A375 (cell line): ENCODE results near the gene ZBED4. TPM values are rescaled to one million over a fixed set of nuclear protein-coding genes. Genes with fewer than 3 reads are reported as not detected.

Experiments
- small RNA-seq: library from RNA; depleted of rRNA; stranded (forward); fragments of <200 nt; gene quantifications from one replicate; pipeline ENCODE3, GENCODE V24; 2014
- total RNA-seq: library from RNA; depleted of rRNA; stranded (reverse); fragments of >200 nt; shearing (Covaris generic); gene quantifications from 2 replicates; pipeline ENCODE4 v1.2.3, GENCODE V29; 2014; rRNA removed

ZBED4 gene, protein sequence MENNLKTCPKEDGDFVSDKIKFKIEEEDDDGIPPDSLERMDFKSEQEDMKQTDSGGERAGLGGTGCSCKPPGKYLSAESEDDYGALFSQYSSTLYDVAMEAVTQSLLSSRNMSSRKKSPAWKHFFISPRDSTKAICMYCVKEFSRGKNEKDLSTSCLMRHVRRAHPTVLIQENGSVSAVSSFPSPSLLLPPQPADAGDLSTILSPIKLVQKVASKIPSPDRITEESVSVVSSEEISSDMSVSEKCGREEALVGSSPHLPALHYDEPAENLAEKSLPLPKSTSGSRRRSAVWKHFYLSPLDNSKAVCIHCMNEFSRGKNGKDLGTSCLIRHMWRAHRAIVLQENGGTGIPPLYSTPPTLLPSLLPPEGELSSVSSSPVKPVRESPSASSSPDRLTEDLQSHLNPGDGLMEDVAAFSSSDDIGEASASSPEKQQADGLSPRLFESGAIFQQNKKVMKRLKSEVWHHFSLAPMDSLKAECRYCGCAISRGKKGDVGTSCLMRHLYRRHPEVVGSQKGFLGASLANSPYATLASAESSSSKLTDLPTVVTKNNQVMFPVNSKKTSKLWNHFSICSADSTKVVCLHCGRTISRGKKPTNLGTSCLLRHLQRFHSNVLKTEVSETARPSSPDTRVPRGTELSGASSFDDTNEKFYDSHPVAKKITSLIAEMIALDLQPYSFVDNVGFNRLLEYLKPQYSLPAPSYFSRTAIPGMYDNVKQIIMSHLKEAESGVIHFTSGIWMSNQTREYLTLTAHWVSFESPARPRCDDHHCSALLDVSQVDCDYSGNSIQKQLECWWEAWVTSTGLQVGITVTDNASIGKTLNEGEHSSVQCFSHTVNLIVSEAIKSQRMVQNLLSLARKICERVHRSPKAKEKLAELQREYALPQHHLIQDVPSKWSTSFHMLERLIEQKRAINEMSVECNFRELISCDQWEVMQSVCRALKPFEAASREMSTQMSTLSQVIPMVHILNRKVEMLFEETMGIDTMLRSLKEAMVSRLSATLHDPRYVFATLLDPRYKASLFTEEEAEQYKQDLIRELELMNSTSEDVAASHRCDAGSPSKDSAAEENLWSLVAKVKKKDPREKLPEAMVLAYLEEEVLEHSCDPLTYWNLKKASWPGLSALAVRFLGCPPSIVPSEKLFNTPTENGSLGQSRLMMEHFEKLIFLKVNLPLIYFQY
- 9.1 and 11.4 TPM in 2 replicates for total RNA-seq

DNA sequence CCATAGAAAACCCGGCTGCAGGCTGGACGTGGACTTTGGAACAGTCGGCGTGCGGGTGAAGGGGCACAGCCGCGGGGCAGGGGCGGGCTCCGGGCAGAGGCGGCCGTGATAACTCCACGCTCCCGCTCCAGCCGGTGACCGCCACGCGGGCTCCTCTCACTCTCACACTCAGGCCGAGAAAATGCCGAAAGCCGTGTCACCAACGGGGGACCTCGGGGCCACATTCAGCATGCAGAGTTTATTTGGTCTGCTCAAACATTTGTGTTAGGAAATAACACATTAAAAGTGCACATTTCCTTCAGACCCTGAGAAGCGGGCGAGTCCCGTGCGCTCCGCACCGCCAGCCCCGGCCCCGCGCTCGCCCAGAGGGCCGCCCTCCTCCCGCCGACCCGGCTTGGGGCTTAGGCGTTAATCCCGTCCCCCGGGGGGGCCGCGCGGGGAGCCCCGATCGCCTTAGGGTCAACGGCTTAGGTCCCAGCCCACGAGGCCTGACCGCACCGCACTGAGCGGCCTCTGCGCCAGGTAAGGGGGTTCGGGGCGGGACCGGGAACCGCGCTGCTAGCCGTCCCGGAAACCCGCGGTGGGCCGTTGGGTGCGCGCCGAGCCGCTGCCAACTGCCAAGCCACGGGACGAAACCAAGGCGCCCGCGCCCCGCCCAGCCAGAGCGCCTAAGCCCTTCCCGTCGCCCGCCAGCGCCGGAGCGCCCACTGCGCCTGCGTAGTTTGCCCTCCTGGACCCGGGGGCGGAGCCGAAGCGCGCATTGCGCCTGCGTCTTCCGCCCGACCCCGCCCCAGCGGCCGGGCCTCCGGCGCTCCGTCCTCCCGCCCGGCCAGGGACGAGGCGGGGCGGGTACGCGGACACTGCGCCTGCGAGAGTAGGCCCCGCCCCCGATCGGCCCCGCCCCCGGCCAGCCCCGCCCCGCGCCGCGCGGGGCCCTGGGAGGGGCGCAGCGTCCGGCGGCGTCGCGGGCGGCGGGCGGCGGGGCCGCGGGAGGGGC is at the start of gene ZBED4:
ZBED4 (plus strand) TSS at position 947 of the 997 bp plus-strand sequence. CDS start 29,819 bp downstream, outside the sequence.

DNA sequence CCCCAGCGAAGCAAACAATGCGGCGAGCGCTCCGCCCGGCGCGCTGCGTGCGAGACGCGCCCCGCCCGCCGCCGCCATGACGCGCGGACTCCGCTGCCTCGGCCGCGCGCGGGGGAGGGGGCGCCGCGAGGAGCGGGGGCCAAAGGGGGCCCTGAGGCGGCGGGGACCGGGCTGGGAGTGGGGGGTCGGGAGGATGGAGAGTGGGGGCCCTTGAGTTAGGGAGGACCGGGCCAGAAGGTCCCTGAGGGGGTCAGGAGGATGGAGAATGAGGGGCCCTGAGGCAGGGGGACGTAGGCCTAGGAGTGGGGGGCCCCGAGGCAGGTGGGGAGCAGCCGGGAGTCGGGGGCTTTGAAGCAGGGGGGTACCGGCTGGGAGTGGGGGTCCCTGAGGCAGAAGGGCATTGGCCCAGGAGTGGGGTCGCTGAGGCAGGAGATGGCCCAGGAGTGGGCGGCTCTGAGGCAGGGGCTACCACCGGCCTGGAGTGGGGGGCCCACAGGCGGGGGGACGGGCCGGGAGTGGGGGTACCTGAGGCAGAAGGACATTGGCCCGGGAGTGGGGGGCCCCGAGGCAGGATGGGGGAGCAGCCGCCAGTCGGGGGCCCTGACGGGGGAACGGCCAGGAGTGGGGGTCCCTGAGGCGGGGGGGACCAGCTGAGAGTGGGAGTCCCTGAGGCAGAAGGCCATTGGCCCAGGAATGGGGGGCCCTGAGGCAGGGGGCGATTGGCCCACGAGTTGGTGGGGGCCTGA is 25.6 kb upstream of the ZBED4 start, which contains the start of gene BRD1:
BRD1 (minus strand) TSS at position 21 of the 746 bp plus-strand sequence. CDS start 3,556 bp downstream, outside the sequence.

DNA sequence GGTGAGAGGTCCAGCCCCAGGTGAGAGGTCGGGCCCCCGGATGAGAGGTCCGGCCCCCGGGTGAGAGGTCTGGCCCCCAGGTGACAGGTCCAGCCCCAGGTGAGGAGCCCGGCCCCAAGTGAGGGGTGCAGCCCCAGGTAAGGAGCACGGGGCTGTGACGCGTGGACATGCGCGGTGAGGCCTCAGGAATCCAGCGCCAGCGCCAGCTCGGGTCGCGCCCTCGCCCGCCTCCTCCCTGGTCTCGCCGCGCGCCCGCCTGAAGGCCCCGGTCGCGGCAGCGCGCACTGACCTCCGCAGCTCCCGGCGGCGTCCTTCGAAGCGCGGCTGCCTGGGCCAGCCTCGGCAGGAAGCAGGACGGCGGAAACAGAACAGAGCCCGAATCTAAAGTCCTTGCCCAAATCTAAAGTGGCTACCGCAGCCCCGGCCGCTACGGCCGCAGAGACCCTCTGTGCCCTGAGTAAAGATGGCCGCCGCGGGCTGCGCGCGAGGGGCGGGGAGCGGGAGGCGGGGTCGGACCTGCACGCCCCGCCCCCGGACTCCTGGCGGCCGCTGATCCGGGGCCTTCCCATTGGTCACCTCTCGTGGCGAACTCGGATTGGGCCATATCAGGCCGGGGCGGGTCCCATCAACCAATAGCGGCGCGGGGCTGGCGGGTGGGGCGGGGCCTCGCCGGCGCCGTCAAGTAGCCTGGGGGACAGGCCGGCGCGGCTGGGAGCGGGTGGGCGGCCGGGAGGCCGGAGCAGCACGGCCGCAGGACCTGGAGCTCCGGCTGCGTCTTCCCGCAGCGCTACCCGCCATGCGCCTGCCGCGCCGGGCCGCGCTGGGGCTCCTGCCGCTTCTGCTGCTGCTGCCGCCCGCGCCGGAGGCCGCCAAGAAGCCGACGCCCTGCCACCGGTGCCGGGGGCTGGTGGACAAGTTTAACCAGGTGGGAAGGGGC is 64.6 kb downstream of the ZBED4 start, which contains the start of the genes ALG12 and CRELD2:
ALG12 (minus strand) TSS at position 465 of the 937 bp plus-strand sequence. CDS start 4,673 bp downstream, outside the sequence.
CRELD2 (plus strand) TSS at position 661 of the 937 bp plus-strand sequence; CDS start at position 797, 136 bp downstream.

Small RNA genes lying within 50 kb of the gene (small RNA-seq; reads per million reads assigned to genes)
- not detected for gene AL117328.1
- not detected for gene RF00017

Other genes with a start within 250 kb of the ZBED4 start
- gene BRD1, start 26.0 kb upstream of the ZBED4 start, total RNA-seq = 22.0 and 41.4 TPM in 2 replicates
- 8.4 and 10.4 TPM in 2 replicates for gene ALG12, start 64.6 kb downstream of the ZBED4 start, total RNA-seq
- 38.8 and 42.4 TPM in 2 replicates for gene CRELD2, start 64.8 kb downstream of the ZBED4 start, total RNA-seq
- 74.1 and 74.3 TPM in 2 replicates for gene PIM3, start 106.9 kb downstream of the ZBED4 start, total RNA-seq
- not detected in 2 replicates for gene IL17REL, start 158.9 kb downstream of the ZBED4 start, total RNA-seq
- gene TTLL8, start 204.5 kb downstream of the ZBED4 start, total RNA-seq = not detected in 2 replicates
- 0.04 and 0.34 TPM in 2 replicates for gene MLC1, start 231.6 kb downstream of the ZBED4 start, total RNA-seq
- 0.11 TPM in 1 of 2 replicates, not detected in the other for gene MOV10L1, start 236.2 kb downstream of the ZBED4 start, total RNA-seq